GM21423 (cell line): Measurements from ENCODE around the gene FASN.

Experiments used
- ATAC-seq: cut with Tn5 transposase; IDR thresholded peaks from one replicate; pipeline ENCODE4 v1.9.1; 2021; ENCODE audit warnings: mild to moderate bottlenecking, moderate library complexity; ENCODE audit not compliant: unreplicated experiment

The FASN gene

DNA sequence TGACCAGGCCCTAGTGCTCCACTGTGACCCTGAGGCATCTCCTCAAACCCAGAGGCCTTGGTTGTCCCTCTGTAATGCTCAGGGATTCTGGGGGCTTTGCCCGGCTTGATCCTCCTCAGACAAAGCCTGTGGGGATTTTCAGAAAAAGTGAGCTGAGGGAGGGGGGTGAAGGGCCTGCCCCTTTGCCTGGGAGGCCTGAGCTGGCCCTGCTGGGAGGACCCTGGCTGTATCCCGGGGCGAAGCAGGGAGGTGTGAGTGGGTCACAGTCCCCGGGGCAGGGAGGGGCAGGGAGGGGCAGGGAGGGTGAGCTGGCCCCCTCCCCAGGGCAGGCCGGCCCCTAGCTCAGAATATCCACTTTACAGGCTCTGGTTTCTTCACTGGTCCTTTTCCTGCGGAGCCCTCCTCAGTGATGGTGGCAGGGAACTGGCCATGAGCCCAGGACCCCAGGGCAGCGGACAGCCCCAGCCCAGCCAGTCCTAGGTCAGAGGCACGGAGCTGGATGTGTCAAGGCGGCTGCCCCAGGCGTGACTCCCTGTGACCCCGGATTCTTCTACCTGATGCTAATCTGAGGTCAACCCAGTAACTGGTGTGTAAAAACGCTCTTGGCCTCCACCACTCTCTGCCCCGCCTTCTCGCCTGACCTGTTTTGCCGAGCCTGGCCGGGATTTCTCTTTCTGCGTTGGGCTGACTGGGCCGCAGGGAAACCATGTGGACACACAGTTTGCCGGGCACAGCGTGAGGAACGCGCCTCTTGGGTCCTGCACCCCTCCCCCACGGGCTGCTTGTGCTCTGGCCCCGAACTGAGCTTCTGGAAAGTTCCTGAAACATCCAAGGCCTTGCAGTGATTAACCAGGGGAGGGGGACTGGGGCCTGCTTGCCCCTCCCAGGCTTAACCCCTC is 5.8 kb upstream of the FASN start:
- no peak for ATAC-seq

DNA sequence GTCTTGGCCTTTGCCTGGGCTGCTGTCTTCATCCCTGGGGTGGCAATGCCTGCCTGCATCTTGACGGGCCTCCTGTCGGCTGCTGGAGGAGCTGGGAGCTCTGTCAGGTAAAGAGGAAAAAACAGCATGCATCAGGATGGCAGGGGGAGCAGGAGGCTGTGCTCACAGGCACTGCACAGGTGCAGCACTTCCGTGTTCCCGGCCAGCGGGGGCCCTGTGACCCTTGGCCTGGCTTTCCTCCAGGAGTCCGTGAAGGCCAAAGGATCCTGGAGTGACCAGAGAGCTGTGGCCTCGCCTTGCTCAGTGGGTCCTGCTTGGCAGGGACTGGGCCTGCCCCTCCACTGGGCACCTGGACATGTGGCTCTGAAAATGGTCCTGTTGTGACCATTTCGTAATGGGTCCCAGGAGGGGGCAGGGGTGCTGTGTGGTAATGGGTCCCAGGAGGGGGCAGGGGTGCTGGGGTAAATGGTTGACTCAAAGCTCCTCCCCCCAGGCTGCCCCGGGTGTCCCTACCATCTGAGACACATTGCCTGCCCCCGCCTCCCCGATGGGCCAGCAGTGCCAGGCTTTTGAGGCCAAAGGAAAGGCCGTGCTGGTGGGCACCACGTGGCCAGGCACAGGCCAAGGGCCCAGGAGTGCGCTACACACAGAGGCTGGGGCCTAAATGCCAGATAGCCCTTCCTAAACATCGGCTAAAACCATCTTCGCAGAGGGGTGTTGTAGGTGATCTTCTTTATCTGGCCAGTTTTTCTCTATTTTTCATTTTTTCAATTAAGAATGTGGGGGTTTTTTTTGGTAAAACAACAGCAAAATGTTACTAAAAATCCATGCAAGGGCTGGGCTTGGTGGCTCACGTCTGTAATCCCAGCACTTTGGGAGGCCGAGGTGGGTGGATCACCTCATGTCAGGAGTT is 4.0 kb upstream of the FASN start:
- no peak for ATAC-seq

DNA sequence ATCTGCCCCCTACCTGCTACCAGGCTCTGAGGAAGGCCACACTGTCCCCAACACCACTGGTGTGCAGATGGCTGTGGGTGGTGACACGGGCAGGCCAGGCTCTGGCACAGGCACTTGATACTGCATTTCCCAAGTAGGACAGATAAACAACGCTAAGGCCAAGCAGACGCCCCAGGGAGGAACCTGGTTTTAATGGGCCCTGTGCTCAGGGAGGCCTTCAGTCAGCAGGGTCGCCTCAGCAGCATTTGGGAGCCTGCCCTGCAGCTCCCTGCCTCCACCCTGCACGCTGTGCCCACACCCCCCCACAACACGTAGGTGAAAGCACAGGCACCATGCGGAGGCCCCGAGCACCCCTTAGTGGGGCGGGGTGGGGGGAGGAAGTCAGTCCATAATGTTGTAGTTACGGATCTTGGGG is 3.3 kb upstream of the FASN start:
- no peak for ATAC-seq

DNA sequence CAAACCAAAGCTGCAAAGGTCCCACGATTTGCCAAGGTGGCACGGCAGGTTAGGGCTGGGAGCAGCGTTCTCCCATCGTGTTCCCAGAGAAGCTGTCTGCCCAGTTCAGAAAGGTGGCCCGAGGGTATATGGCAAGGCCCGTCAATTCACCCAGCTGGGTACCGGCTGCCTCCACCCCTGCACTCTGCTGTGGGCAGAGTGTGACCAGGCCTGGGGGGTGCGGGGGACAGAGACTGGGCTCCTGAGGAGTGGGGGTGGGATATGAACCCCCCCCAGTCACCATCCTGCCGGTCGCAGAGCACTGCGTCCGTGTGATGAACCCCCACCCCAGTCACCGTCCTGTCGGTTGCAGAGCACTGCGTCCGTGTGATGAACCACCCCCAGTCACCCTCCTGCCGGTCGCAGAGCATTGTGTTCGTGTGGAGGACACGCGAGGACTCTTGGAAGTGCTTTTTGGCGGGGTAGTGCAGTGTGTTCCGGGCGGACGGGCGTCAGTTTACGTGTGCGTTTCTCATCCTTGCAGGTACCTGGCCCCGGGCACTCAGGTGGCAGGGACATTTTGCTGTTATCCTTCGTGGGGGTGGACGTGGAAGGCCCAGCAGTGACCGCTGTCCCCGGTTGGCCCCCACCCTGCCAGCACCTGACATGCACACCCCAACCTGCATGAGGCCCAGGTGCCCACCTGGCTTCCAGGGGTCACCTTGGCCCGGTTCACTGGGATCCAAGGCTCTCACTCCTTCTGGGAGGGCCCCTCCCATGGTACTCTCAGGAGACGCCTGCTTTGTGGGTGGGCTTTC is 2.7 kb upstream of the FASN start:
- ATAC-seq: no peak

DNA sequence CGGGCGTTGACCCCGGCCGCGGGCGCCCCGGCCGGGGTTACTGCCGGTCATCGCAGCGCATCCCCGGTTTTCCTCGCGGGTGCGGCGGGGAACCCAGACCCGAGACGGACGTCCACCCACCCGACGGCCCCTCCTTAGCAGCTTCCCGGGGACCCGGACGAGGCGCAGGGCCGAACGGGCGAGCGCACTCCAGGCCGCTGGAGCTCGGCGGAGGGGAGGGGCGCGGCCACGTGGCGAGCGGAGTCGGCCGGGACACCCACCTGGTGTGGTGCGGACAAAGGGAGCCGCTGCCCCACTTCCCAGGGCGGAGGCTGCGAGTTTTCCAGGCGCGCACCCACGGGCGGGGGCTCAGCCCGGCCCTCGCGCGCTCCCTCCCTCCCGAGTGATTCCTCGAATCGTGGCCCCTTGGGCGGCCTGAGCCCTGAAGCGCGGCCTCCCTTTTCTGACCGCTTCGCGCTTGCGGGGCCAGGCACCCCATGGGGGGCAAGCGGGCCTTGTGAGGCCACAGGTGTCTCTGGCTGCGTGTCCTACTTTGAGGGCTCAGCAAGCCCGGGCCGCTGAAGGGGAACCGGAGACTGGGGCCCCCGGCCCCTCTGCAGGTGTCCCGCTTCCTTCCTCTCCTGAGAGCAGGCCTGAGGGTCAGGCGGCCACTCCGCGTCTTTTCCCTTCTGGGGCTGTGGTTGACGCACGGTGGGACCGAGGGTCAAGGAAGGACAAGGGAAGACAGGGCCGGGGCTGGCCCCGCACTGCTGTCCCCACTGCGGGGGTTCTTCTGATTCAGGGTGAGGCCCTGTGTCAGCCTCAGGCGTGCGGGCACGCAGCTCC is 1.1 kb upstream of the FASN start:
- peak; percentile 6 for ATAC-seq

DNA sequence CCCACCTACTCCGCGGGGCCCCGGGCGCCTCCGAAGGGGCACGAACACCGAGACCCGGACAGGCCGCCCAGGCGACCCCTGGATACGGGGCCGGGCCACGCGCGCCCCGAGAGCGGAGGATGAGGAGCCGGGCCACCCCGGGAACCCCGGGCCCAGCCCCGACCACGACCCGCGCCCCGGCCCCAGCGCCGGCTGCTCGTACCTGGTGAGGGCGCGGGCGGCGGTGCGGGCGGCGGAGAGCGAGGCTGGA is 192 bp downstream of the FASN start:
- ATAC-seq: no peak

DNA sequence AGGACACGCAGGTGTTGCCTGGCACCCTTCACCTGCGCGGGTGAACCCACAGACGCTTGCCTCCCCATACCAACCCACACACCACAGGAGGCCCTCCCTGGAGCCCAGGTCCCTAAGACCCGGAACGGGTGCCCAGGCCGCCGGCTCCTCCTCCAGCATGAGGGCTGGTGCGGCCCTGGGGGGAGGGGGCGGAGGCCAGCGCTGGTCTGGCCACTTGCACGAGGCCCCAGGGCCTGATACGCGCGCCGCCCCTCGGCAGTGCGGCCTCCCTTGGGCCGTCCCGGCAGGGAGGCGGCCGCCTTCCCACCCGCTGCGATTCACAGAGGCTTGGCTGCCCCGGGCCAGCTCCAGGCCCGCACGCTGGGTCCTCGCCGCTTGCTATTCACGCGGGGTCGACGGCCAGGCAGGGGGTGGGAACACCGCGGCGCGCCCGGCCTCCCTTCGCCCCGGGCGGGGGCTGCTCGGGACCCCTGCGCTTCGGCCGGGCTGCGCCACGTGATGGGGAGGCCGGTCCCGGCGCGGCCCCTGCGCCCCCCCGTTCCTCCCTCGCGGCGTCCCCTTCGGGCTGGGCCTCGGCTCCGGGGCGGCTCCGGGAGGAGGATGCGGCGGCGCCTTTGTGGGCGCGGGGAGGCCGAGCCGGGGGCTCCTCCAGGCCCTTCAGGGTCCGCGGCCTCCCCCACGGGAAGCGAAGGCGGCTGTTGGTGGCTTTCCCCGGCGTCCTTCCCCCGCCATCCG is 685 bp downstream of the FASN start:
- ATAC-seq: peak; percentile 2

DNA sequence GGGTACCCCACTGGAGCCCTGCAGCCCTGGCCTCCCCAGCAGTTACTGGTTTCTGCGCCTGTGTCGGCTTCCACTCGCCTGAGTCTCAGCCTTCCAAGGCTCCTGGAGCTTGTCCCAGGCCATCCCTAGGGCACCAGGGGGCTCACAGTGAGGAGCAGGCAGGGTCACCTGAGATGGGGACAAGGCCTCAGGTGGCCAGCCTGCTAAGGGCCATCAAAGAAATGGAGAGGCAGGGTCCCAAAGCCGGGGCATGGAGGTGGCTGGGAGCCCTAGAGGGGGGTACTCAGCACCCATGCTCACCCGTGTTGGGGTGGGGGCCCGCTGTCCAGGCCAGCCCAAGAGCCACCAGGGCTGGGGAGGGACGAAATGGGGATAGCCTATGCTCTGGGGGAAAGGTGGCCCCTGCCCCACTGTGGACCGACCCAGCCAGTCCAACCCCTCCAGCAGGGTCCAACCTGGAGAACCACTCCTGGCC is 1.3 kb downstream of the FASN start:
- ATAC-seq: no peak

DNA sequence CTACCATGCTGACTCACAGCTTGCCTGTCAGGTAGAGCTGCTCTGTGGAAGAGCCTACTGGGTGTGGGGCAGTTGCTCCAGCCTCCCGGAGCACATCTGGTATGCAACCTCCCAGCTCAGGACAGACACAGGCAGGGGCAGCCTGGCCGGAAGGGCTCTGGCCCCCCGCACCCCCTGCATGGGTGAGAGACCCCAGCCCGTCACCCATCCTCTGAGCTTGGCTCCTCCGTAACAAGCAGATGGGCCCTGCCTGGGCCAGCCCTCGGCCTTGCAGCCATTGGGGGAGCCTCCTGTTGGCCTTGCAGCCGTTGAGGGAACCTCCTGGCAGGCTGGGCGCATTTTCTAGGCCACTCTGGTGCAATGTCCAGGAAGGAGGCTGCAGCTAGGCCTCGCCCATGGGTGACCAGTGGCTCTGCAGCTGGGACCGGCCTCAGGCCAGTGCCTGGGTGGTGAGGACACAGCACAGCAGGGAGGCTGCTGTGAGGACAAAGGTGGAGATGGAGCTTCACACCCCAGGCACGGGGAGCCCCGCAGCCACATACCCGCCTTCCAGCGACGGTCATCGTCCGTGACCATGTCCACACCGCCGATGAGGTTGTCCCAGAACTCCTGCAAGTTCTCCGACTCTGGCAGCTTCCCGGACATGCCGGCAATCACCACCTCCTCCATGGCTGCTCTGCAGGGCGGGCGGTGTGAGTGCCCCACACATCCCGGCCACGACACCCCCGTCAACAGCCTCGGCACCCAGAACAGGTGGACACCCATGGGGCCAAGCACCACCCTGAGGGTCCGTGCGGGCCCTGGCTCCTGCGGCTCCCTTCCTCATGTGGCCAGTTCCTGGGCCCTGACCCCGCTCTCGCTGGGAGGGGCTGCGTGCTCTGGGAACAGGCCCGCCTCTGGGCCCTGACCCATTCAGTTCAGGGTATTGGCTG is 2.0 kb downstream of the FASN start:
- ATAC-seq: no peak

DNA sequence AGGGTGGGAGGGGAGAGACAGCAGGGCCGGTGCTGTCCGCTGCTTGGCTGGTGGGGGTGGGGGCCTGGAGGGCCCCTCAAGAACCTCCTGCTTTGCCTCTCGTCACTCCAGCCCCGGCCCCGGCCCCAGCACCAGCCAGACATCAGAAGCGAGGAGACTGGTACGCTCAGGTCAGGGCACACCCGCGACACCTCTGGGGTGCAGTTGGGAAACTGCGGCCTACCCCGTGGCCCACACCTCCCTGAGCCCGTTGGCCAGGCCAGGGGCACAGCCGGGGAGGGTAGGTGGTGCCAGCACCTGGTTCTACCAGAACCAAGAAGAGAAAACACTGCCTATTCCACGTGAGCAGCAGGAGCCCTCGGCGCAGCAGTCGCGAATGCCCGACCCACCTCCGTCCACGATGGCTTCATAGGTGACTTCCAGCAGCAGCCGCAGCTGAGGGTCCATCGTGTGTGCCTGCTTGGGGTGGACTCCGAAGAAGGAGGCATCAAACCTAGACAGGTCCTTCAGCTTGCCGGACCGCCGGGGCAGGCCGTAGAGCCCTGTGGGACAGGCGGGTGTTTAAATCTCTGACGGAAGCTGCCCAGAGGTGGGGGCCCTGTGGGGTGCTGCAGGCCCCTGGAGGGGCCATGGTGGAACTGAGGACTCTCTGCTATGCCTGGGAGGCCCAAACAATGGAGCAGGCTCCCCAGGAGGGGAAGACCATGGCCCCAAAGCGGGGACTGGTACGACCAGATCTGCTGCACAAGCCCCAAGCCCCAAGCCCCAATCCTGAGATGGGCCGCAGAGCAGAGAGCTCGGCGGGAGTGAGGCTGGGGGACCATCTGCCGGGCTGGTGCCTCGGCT is 2.9 kb downstream of the FASN start:
- ATAC-seq: no peak

DNA sequence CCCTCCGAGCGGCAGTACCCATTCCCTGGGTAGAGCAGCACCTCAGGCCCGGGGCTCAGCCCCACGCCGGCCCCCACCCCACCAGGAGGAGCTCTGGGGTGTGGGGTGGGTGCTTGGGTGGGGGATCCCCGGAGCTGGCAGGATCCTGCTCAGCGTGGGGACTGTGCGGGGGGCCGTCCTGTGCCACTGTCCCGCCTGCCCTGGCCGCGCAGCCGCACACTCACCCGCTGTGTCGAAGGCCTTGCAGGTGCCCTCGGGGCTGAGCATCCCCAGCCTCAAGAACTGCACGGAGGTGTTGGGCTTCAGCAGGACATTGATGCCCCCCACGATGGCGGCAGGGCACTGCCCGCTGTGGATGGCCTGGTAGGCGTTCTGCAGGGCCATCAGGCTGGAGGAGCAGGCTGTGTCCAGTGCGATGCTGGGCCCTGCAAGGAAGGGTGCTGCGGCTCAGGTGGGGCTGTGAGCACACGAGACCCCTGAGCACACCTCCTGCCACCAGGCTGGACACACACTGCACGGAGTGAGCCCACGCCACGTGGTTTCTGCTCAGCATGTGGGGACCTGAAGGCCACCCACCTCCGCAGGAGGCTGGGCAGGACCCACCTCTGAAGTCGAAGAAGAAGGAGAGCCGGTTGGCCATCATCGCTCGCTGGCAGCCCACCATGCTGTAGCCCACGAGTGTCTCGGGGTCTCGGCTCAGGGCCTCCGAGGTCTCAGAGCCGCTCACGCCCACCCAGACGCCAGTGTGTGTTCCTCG is 4.9 kb downstream of the FASN start:
- ATAC-seq: no peak

DNA sequence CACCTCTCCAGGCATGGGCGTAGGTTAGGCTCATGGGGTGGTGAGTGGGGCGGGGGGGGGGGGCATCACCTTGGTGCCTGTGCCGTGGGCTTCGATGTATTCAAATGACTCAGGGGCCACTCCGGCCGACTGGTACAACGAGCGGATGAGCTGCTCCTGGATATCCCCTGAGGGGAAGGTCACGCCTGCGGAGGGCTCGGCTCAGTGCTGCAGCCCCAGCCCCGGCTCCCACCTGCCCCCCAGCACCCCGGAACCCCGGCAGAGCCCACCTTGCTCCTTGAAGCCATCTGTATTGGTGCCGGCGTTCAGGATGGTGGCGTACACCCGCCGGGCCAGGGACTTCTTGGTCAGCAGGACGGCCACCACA is 5.4 kb downstream of the FASN start:
- no peak for ATAC-seq

DNA sequence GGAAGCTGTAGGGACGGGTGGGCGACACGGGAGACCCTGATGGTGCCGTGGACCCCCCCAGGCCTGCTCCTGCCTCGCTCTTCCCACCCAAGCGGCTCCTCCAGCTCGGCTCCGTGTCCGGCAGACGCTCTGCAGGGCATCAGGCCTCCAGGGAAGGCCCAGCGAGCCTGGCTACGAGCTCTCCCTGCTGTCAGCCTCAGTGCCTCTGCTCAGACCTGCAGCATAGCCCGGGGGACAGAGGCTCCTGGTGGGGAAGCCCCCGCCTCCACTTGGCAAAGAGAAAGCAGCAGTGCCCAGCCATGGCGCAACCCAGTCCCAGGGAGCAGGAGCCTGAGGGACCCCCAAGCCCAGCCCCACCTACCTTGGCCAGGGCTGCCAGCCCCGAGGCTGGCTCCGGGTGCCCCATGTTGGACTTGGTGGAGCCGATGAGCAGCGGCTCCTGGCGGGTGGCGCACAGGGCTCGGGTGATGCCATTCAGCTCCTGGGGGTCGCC is 5.9 kb downstream of the FASN start:
- ATAC-seq: no peak

DNA sequence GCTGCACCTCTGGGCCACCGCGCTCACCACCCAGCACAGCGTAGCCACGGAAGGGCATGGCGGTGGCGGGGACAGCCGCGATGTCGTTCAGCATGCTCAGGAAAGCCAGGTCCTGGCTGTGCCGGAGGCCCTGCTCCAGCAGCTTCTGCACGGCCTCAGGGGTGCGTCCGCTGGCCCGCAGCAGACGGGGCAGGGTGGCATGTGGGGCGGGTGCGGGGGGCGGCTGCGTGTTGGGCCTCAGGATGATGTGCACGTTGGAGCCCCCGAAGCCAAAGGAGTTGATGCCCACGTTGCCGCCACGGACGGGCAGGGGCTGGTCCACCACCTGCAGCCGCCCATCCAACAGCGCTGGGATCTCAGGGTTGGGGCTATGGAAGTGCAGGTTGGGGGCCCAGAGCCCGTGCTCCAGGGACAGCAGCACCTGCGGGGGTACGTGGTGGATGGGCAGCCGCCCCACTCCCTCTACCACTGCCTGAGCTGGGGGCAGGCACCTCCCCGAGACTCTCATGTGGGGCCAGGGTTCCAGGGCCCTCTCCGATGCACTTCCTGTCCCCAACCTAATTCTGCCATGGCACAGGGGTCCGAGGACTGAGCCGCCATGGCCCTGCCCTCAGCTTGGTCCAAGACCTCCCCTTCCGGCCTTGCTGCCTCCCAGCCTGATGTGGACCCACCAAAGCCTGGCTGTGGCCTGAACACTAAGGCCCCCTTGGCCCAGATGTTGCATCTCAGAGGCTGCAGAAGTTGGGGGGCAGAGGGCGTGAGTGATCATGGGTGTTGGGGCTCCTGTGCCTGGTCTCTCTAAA is 6.6 kb downstream of the FASN start:
- ATAC-seq: no peak

DNA sequence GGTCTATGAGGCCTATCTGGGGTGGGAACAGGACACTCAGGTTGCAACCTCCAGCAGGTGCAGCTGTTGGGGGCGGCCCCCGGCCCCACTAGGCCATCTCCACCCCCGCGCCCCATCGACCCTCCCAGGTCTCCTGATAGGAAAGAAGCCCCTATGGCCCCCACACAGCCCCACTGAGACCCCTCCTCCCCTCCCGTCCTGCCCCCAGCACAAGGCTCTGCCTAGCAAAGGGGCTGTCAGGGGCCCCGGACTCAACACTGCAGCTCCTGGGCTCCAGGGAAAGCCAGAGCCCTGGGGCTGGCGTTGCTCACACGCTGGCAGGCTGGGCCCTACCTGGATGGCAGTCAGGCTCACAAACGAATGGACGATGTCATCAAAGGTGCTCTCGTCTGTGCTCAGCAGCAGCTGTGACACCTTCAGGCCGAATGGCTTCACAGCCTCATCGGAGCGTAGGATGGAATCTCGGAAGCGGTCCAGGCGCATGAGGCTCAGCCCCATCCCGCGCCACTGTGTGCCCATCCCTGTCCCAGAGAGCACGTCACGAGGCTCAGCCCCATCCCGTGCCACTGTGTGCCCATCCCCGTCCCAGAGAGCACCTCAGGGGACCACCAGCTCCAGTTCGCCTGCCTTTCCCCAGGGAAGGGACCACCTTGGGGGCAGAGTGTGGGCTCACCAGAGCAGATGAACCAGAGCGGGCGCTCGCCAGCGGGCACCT is 7.3 kb downstream of the FASN start:
- ATAC-seq: no peak
